GM23338 (cell line): ENCODE results near the gene NYAP2.

Experiments used
- CTCF ChIP-seq, 2 experiments: fragments of 200-600 bp in 1 of 2; sonication (generic) in 1 of 2; conservative IDR thresholded peaks; 2 replicates each; pipeline versions ENCODE4 v1.5.1 to v1.6.1; 2016 to 2017; ENCODE audit warnings: antibody characterized with exemption in 2 of 2, low read depth in 2 of 2, mild to moderate bottlenecking in 2 of 2, moderate library complexity in 1 of 2
- ETS1 ChIP-seq: IDR thresholded peaks from 2 replicates; pipeline ENCODE4 v1.6.1; 2016; ENCODE audit warnings: antibody characterized with exemption
- EZH2 ChIP-seq: fragments of 200-600 bp; sonication (generic); IDR thresholded peaks from one replicate; pipeline ENCODE4 v1.8.0; 2017; ENCODE audit warnings: antibody characterized with exemption, mild to moderate bottlenecking, low read depth; ENCODE audit not compliant: unreplicated experiment
- REST ChIP-seq: IDR thresholded peaks from one replicate; pipeline ENCODE4 v1.6.1; 2018; ENCODE audit warnings: antibody characterized with exemption; ENCODE audit not compliant: unreplicated experiment
- STAT1 ChIP-seq: IDR thresholded peaks from one replicate; pipeline ENCODE4 v1.6.1; 2016; ENCODE audit warnings: antibody characterized with exemption; ENCODE audit not compliant: unreplicated experiment

- TF ChIP-seq CTCF (conservative IDR thresholded peaks at IDR 0.05; ENCODE audit: low read depth in 2 of 2) (no peak), REST (no peak), STAT1 (no peak), EZH2 (no peak), ETS1 (no peak)
Measured at GRCh38 chr2:225398372-225398771, 1.1 kb upstream of the NYAP2 start.
